HepG2 (cell line): ENCODE measurements around the gene ADGRG6. TPM values are rescaled to one million over a fixed set of nuclear protein-coding genes. Genes with fewer than 3 reads are reported as not detected.

ENCODE experiments used
- ATAD3A ChIP-seq: sonication (generic); formaldehyde crosslinking; IDR thresholded peaks from 2 replicates; pipeline ENCODE4 v1.4.0; 2020; ENCODE audit warnings: missing genetic modification reagents
- ATF6 ChIP-seq: sonication (generic); formaldehyde crosslinking; conservative IDR thresholded peaks from 2 replicates; pipeline ENCODE4 v1.4.0; 2020; ENCODE audit warnings: missing genetic modification reagents
- CAMTA2 ChIP-seq: sonication (generic); formaldehyde crosslinking; IDR thresholded peaks from 2 replicates; pipeline ENCODE4 v1.4.0; 2020; ENCODE audit warnings: mild to moderate bottlenecking, missing genetic modification reagents, borderline replicate concordance
- FOXO4 ChIP-seq: sonication (generic); formaldehyde crosslinking; conservative IDR thresholded peaks from 2 replicates; pipeline ENCODE4 v1.8.1; 2023; ENCODE audit warnings: missing genetic modification reagents
- GFI1 ChIP-seq: sonication (generic); formaldehyde crosslinking; IDR thresholded peaks from 2 replicates; pipeline ENCODE4 v1.5.0; 2020; ENCODE audit warnings: missing genetic modification reagents, mild to moderate bottlenecking, borderline replicate concordance
- HNF1B ChIP-seq: sonication (generic); formaldehyde crosslinking; IDR thresholded peaks from 2 replicates; pipeline ENCODE4 v1.5.1; 2020; ENCODE audit warnings: mild to moderate bottlenecking, moderate library complexity, missing genetic modification reagents
- HOXA9 ChIP-seq: sonication (generic); formaldehyde crosslinking; IDR thresholded peaks from 2 replicates; pipeline ENCODE4 v1.8.1; 2022; ENCODE audit warnings: missing genetic modification reagents, mild to moderate bottlenecking, moderate library complexity, borderline replicate concordance
- MAX ChIP-seq: IDR thresholded peaks from 2 replicates; pipeline ENCODE4 v1.6.1; 2012; ENCODE audit warnings: inconsistent platforms
- NFE2L1 ChIP-seq: sonication (generic); formaldehyde crosslinking; IDR thresholded peaks from 2 replicates; pipeline ENCODE4 v1.4.0; 2020; ENCODE audit warnings: missing genetic modification reagents, mild to moderate bottlenecking, borderline replicate concordance
- NPAS2 ChIP-seq: sonication (generic); formaldehyde crosslinking; IDR thresholded peaks from 2 replicates; pipeline ENCODE4 v1.8.0; 2022; ENCODE audit warnings: mild to moderate bottlenecking, missing genetic modification reagents, borderline replicate concordance
- PPARG ChIP-seq: conservative IDR thresholded peaks from 2 replicates; pipeline ENCODE4 v1.6.1; 2016; ENCODE audit warnings: missing biosample characterization, missing genetic modification reagents
- RBM22 ChIP-seq: fragments of 200-400 bp; formaldehyde crosslinking; optimal IDR thresholded peaks from 2 replicates; pipeline ENCODE3; 2017; ENCODE audit warnings: mild to moderate bottlenecking, low read length, moderate library complexity
- RXRB ChIP-seq: IDR thresholded peaks from 2 replicates; pipeline ENCODE4 v1.6.1; 2016; ENCODE audit warnings: borderline replicate concordance, missing genetic modification reagents, missing compliant biosample characterization
- SALL1 ChIP-seq: sonication (generic); formaldehyde crosslinking; IDR thresholded peaks from 2 replicates; pipeline ENCODE4 v1.8.0; 2022; ENCODE audit warnings: mild to moderate bottlenecking, missing genetic modification reagents
- TBX3 ChIP-seq: fragments of 450-650 bp; IDR thresholded peaks from 2 replicates; pipeline ENCODE4 v1.6.1; 2017; ENCODE audit warnings: antibody characterized with exemption, mild to moderate bottlenecking, inconsistent platforms, borderline replicate concordance
- TEAD3 ChIP-seq: optimal IDR thresholded peaks from 2 replicates; pipeline ENCODE3; 2016; ENCODE audit warnings: borderline replicate concordance
- ZBTB20 ChIP-seq: sonication (generic); formaldehyde crosslinking; IDR thresholded peaks from 2 replicates; pipeline ENCODE4 v1.8.1; 2023; ENCODE audit warnings: missing genetic modification reagents, low read depth, mild to moderate bottlenecking, borderline replicate concordance
- ZBTB7A ChIP-seq: sonication (generic); formaldehyde crosslinking; IDR thresholded peaks from 2 replicates; pipeline ENCODE4 v1.8.0; 2022; ENCODE audit warnings: mild to moderate bottlenecking, missing genetic modification reagents
- ZFP82 ChIP-seq: sonication (generic); formaldehyde crosslinking; IDR thresholded peaks from 2 replicates; pipeline ENCODE4 v1.5.1; 2020; ENCODE audit warnings: mild to moderate bottlenecking, missing genetic modification reagents, borderline replicate concordance
- ZNF317 ChIP-seq: sonication (generic); formaldehyde crosslinking; IDR thresholded peaks from 2 replicates; pipeline ENCODE4 v1.5.0; 2020; ENCODE audit warnings: mild to moderate bottlenecking, missing genetic modification reagents
- ZNF44 ChIP-seq: sonication (generic); formaldehyde crosslinking; IDR thresholded peaks from 2 replicates; pipeline ENCODE4 v1.5.1; 2020; ENCODE audit warnings: mild to moderate bottlenecking, missing genetic modification reagents
- ZNF891 ChIP-seq: sonication (generic); formaldehyde crosslinking; IDR thresholded peaks from 2 replicates; pipeline ENCODE4 v1.5.0; 2020; ENCODE audit warnings: mild to moderate bottlenecking, missing genetic modification reagents
- polyA plus RNA-seq, 8 experiments: library from polyadenylated mRNA; depleted of rRNA in 3 of 8; stranded (reverse) in 7 of 8; unstranded in 1 of 8; fragments of >200 nt; fragmentation: Illumina TruSeq in 4 of 8; extraction: Trizol in 4 of 8; gene quantifications; 2 replicates each; pipeline versions ENCODE4 v1.2.1 to v1.2.3, GENCODE V29; 2011 to 2016; ENCODE audit warnings: low read depth in 4 of 8, missing spikeins in 1 of 8, mixed read lengths in 1 of 8; ENCODE audit not compliant: insufficient read depth in 1 of 8
- total RNA-seq, 5 experiments: library from RNA; depleted of rRNA; stranded (reverse); fragments of >200 nt; fragmentation: Illumina TruSeq; extraction: Trizol; gene quantifications; 2 replicates each; pipeline ENCODE4 v1.2.3, GENCODE V29; 2016; ENCODE audit warnings: low read depth in 1 of 5
- TF ChIP-seq, protein P1 (sequence below): sonication (generic); formaldehyde crosslinking; IDR thresholded peaks from 2 replicates; pipeline ENCODE4 v1.4.0; 2020; ENCODE audit warnings: mild to moderate bottlenecking, missing genetic modification reagents
- TF ChIP-seq, protein P2 (sequence below): sonication (generic); formaldehyde crosslinking; IDR thresholded peaks from 2 replicates; pipeline ENCODE4 v1.4.0; 2020; ENCODE audit warnings: missing genetic modification reagents, low read depth, mild to moderate bottlenecking, borderline replicate concordance

The ADGRG6 gene
- total and polyA plus RNA-seq, 2 of the 13 experiments (the other 11 are each of a cell fraction or from before 2014, with no cell fraction given), result 129 to 249 TPM

- TF ChIP-seq ZNF44 (no peak), TBX3 (peak; percentile 93), RXRB (CRISPR knock-in tag) (peak; percentile 84), PPARG (CRISPR knock-in tag) (peak; percentile 61), CAMTA2 (CRISPR knock-in tag) (no peak), GFI1 (peak; percentile 99), ATAD3A (CRISPR knock-in tag) (no peak), HNF1B (peak; percentile 31; the same call in 1 of the 2 replicates), ZNF891 (no peak), ZBTB20 (CRISPR knock-in tag) (peak; percentile 92), HOXA9 (CRISPR knock-in tag) (no peak), ATF6 (CRISPR knock-in tag) (peak; percentile 46; the same call in 1 of the 2 replicates), NPAS2 (CRISPR knock-in tag) (no peak), NFE2L1 (CRISPR knock-in tag) (no peak), SALL1 (peak; percentile 98), ZBTB7A (CRISPR knock-in tag) (no peak), ZNF317 (CRISPR knock-in tag) (0 out of 2 replicates have a peak, but pooled peaks have one; percentile 33), MAX (peak; percentile 85), RBM22 (peak; percentile 28), FOXO4 (CRISPR knock-in tag) (no peak), ZFP82 (no peak), TEAD3 (peak; percentile 99)
- TF ChIP-seq, protein P1, sequence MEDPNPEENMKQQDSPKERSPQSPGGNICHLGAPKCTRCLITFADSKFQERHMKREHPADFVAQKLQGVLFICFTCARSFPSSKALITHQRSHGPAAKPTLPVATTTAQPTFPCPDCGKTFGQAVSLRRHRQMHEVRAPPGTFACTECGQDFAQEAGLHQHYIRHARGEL (CRISPR knock-in tag), result no peak
- TF ChIP-seq, protein P2, sequence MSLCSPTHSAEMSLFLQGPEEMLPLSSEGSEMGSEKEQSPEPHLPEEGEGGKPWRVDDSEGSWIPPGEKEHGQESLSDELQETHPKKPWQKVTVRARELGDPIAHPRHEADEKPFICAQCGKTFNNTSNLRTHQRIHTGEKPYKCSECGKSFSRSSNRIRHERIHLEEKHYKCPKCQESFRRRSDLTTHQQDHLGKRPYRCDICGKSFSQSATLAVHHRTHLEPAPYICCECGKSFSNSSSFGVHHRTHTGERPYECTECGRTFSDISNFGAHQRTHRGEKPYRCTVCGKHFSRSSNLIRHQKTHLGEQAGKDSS, result peak; percentile 55; the same call in 1 of the 2 replicates
These were observed 3.6 kb upstream of the ADGRG6 start (continued) for GRCh38 chr6:142297996-142298753.
